Measurements from ENCODE around the gene B3GLCT. TPM values are rescaled to one million over a fixed set of nuclear protein-coding genes. Genes with fewer than 3 reads are reported as not detected.

Gene B3GLCT
- total RNA-seq, 1 experiment from 2014 or later, result 1.1 TPM

DNA sequence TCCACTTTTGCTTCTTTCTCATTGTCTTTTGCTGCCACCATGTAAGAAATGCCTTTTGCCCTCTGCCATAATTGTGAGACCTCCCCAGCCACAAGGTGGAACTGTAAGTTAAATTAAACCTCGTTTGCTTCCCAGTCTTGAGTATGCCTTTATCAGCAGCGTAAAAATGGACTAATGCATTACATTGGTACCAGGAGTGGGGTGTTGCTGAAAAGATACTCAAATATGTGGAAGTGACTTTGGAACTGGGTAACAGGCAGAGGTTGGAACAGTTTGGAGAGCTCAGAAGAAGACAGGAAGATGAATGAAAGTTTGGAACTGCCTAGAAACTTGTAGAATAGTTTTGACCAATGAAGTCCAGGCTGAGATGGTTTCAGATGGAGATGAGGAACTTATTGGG is 115.2 kb downstream of the B3GLCT start:
- no peaks in the 10 kb centered on the region for H3K79me2 ChIP-seq (ENCODE audit: low read length)
- no peak overlapping the region for H3K9ac ChIP-seq (ENCODE audit: low read length)
- no peaks in the 10 kb centered on the region for H3K9me3 ChIP-seq (ENCODE audit: low read length)
- H3K4me3 ChIP-seq (ENCODE audit: low read length), result no peak overlapping the region
- no peaks in the 10 kb centered on the region for H3K27me3 ChIP-seq (ENCODE audit: low read length)
- no peak overlapping the region for H3K27ac ChIP-seq (ENCODE audit: low read length)
- no peaks in the 10 kb centered on the region for H3K4me1 ChIP-seq (ENCODE audit: low read length)
- no peak for DNase-seq
- H2AFZ ChIP-seq (ENCODE audit: low read length), result no peak overlapping the region
- no peaks in the 10 kb centered on the region for H3K36me3 ChIP-seq (ENCODE audit: insufficient read depth, low read length)
- H4K20me1 ChIP-seq (ENCODE audit: insufficient read depth, low read depth, low read length), result no peaks in the 10 kb centered on the region
- no peak overlapping the region for H3K4me2 ChIP-seq (ENCODE audit: low read depth, low read length, poor library complexity, severe bottlenecking)
- no peaks in the 10 kb centered on the region for H3K9me2 ChIP-seq (replicated peaks; ENCODE audit: insufficient read depth, low read length)

DNA sequence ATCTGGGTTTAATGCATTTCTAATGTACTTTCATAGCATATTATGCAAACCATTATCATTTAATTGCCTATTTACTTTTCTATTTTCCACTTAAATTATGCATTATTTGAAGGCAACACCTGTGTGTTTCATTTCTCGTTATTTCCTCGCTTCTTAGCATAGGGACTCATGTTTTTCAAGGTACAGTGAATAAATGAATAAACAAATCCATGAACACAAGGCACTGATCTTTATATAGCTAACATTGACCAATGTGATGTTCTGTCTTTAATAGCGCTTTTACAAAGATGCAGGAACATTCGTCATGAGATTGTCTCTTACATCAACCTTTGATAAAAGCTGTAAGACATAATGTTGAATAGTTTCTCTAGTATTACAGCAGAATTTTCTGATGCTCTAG is 121.2 kb downstream of the B3GLCT start:
- no peak overlapping the region for H3K4me2 ChIP-seq (ENCODE audit: low read depth, low read length, poor library complexity, severe bottlenecking)
- DNase-seq, result no peak
- no peaks in the 10 kb centered on the region for H3K36me3 ChIP-seq (ENCODE audit: insufficient read depth, low read length)
- H3K9ac ChIP-seq (ENCODE audit: low read length), result no peak overlapping the region
- no peaks in the 10 kb centered on the region for H3K27me3 ChIP-seq (ENCODE audit: low read length)
- no peaks in the 10 kb centered on the region for H3K79me2 ChIP-seq (ENCODE audit: low read length)
- H2AFZ ChIP-seq (ENCODE audit: low read length), result no peak overlapping the region
- no peak overlapping the region for H3K27ac ChIP-seq (ENCODE audit: low read length)
- H4K20me1 ChIP-seq (ENCODE audit: insufficient read depth, low read depth, low read length), result no peaks in the 10 kb centered on the region
- H3K9me2 ChIP-seq (replicated peaks; ENCODE audit: insufficient read depth, low read length), result no peaks in the 10 kb centered on the region
- H3K4me1 ChIP-seq (ENCODE audit: low read length), result no peaks in the 10 kb centered on the region
- no peaks in the 10 kb centered on the region for H3K9me3 ChIP-seq (ENCODE audit: low read length)
- H3K4me3 ChIP-seq (ENCODE audit: low read length), result no peak overlapping the region

DNA sequence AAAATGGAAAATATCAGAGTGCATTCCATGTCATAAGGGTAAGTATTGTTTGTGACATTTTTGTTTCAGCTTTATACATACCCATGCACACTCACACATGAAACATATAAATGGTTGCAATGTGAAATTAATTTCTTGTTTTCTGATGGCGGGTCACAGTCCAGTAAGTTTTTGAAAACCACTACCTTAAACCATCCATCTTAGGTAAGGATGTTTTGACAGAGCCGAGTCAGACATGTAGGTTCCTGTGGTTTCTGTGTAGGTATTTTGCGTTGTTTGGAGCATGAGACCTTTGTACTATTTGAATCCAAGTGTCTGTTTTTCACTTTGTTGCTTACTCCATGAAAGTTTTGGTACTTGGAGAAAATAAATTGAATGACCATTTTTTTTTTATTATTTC is 121.7 kb downstream of the B3GLCT start:
- Histone ChIP-seq H3K27ac (ENCODE audit: low read length) (no peak overlapping the region), H3K9ac (ENCODE audit: low read length) (no peak overlapping the region), H3K36me3 (ENCODE audit: insufficient read depth, low read length) (no peaks in the 10 kb centered on the region), H3K4me1 (ENCODE audit: low read length) (no peaks in the 10 kb centered on the region), H2AFZ (ENCODE audit: low read length) (no peak overlapping the region), H3K27me3 (ENCODE audit: low read length) (no peaks in the 10 kb centered on the region), H4K20me1 (ENCODE audit: insufficient read depth, low read depth, low read length) (no peaks in the 10 kb centered on the region), H3K9me2 (replicated peaks; ENCODE audit: insufficient read depth, low read length) (no peaks in the 10 kb centered on the region), H3K4me3 (ENCODE audit: low read length) (no peak overlapping the region), H3K9me3 (ENCODE audit: low read length) (no peaks in the 10 kb centered on the region), H3K4me2 (ENCODE audit: low read depth, low read length, poor library complexity, severe bottlenecking) (no peak overlapping the region), H3K79me2 (ENCODE audit: low read length) (no peaks in the 10 kb centered on the region)
- no peak for DNase-seq

DNA sequence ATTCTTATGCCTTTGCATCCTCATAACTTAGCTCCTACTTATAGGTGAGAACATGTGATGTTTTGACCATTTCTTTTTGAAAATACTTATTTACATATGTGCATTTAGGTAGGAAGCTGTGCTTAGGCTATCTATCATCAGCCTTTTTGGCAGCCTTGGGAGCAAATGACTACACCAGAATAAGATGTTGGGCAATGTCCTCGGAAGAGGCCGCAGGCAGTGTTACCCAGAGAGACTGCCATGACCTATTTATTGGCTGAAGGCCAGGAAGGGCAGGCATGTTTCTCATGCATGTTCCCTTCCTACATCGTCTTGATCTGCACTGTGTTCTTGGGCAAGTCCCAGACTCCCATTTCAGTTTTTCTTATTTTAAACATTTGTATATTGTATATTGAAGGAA is 122.3 kb downstream of the B3GLCT start:
- Histone ChIP-seq H3K4me1 (ENCODE audit: low read length) (no peaks in the 10 kb centered on the region), H3K4me2 (ENCODE audit: low read depth, low read length, poor library complexity, severe bottlenecking) (no peak overlapping the region), H2AFZ (ENCODE audit: low read length) (no peak overlapping the region), H3K9ac (ENCODE audit: low read length) (no peak overlapping the region), H3K9me2 (replicated peaks; ENCODE audit: insufficient read depth, low read length) (no peaks in the 10 kb centered on the region), H4K20me1 (ENCODE audit: insufficient read depth, low read depth, low read length) (no peaks in the 10 kb centered on the region), H3K79me2 (ENCODE audit: low read length) (no peaks in the 10 kb centered on the region), H3K36me3 (ENCODE audit: insufficient read depth, low read length) (no peaks in the 10 kb centered on the region), H3K27ac (ENCODE audit: low read length) (no peak overlapping the region), H3K4me3 (ENCODE audit: low read length) (no peak overlapping the region), H3K27me3 (ENCODE audit: low read length) (no peaks in the 10 kb centered on the region), H3K9me3 (ENCODE audit: low read length) (no peaks in the 10 kb centered on the region)
- DNase-seq, result no peak

DNA sequence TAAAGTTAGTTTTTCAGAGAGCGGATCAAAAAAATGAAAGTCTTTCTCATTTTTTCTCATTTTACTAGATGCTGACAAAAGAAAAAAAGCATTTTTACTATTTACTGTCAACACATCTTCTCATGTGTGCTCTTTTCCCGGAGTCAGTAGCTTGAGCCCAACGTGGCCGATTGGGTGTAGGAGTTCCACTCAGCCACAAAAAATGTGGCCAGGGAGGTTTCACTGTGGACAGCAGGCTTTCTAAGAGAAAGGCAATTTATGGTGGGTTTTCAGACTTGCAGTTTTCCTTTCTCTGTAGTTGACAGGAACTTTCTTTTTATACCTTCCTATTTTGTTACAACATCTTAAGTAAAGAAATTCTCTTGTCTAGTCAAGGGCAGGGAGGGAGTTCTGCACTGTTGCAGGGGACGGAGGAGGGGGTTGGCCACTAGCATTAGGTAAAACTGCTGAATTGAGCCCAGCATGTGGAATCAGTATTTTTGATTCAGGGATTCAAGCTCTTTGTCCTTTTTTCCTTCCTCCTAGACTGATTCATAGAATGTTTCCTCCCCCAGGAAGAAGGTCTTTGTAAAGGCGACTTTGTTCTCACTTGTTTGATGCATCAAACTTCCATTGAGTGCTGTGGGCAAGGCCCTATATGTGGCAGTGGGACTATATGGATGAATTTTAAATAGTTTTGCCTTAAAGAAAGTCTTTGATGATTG is 123.1 kb downstream of the B3GLCT start:
- no peaks in the 10 kb centered on the region for H3K36me3 ChIP-seq (ENCODE audit: insufficient read depth, low read length)
- H3K27me3 ChIP-seq (ENCODE audit: low read length), result no peaks in the 10 kb centered on the region
- no peak overlapping the region for H3K27ac ChIP-seq (ENCODE audit: low read length)
- H4K20me1 ChIP-seq (ENCODE audit: insufficient read depth, low read depth, low read length), result no peaks in the 10 kb centered on the region
- no peak overlapping the region for H3K4me3 ChIP-seq (ENCODE audit: low read length)
- H3K9me3 ChIP-seq (ENCODE audit: low read length), result no peaks in the 10 kb centered on the region
- DNase-seq, result no peak
- H3K4me1 ChIP-seq (ENCODE audit: low read length), result no peaks in the 10 kb centered on the region
- no peak overlapping the region for H3K9ac ChIP-seq (ENCODE audit: low read length)
- no peaks in the 10 kb centered on the region for H3K9me2 ChIP-seq (replicated peaks; ENCODE audit: insufficient read depth, low read length)
- no peak overlapping the region for H3K4me2 ChIP-seq (ENCODE audit: low read depth, low read length, poor library complexity, severe bottlenecking)
- H3K79me2 ChIP-seq (ENCODE audit: low read length), result no peaks in the 10 kb centered on the region
- H2AFZ ChIP-seq (ENCODE audit: low read length), result no peak overlapping the region

DNA sequence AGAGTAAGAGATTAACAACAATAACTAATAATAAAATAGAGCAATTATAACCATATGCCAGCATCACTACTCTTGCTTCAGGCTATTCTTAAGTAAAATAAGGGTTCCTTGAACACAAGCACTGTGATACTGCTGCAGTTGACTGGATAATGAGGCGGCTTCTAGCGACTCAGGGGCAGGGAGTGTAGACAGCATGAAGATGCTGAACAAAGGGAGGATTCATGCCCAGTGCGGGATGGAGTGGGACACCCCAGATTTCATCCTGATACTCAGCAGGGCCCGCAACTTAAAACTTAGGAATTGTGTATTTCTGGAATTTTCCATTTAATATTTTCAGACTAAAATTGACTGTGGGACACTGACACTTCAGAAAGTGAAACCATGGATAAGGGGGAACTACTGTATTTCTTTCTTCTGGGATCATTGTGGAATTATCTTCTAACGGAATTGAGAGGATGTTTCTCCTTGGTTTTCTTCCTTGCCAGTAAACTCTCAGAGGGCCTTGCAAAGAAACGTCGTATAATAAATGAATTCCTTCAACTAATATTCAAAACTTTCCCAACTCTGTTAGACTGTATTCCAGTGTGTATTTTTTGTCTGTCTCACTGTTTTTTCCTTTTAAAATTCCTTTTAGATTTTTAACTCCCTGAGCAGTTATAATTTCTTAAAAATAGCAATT is 127.5 kb downstream of the B3GLCT start:
- DNase-seq, result no peak
- Histone ChIP-seq H3K36me3 (ENCODE audit: insufficient read depth, low read length) (no peaks in the 10 kb centered on the region), H3K79me2 (ENCODE audit: low read length) (no peaks in the 10 kb centered on the region), H3K9me2 (replicated peaks; ENCODE audit: insufficient read depth, low read length) (no peaks in the 10 kb centered on the region), H3K4me1 (ENCODE audit: low read length) (no peaks in the 10 kb centered on the region), H3K4me2 (ENCODE audit: low read depth, low read length, poor library complexity, severe bottlenecking) (no peak overlapping the region), H4K20me1 (ENCODE audit: insufficient read depth, low read depth, low read length) (no peaks in the 10 kb centered on the region), H3K4me3 (ENCODE audit: low read length) (no peak overlapping the region), H3K9ac (ENCODE audit: low read length) (no peak overlapping the region), H3K27ac (ENCODE audit: low read length) (no peak overlapping the region), H3K27me3 (ENCODE audit: low read length) (no peaks in the 10 kb centered on the region), H3K9me3 (ENCODE audit: low read length) (no peaks in the 10 kb centered on the region), H2AFZ (ENCODE audit: low read length) (no peak overlapping the region)

DNA sequence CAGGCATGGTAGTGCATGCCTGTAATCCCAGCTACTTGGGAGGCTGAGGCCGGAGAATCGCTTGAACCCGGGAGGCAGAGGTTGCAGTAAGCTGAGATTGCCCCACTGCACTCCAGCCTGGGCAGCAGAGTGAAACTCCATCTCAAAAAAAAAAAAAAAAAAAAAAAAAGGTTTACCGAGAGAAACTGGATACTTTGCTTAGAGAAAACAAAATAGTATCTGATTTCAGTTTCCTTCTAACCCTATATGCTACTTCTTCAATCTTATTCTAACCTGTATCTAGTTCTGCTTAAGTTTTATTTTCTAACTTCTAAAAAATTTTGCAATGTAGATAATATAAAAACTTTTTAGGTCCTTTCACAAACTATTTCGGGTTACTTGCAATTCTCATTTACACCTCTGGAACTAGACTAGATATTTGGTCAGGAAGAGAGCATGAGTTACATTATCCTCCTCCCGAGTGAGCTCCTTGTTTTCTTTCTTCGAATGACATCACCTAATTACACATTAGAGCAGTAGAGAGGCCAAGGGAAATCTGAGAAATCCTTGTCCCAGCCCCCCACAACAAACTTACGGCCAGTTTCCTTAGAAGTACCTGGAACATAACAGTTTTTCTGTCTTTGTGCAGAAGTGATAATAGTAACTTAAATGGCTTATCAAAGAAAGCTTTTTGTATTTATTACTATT is 128.9 kb downstream of the B3GLCT start:
- DNase-seq, result no peak
- Histone ChIP-seq H3K27me3 (ENCODE audit: low read length) (no peaks in the 10 kb centered on the region), H3K36me3 (ENCODE audit: insufficient read depth, low read length) (no peaks in the 10 kb centered on the region), H3K9ac (ENCODE audit: low read length) (no peak overlapping the region), H3K27ac (ENCODE audit: low read length) (no peak overlapping the region), H3K9me3 (ENCODE audit: low read length) (no peaks in the 10 kb centered on the region), H3K4me1 (ENCODE audit: low read length) (no peaks in the 10 kb centered on the region), H4K20me1 (ENCODE audit: insufficient read depth, low read depth, low read length) (no peaks in the 10 kb centered on the region), H3K79me2 (ENCODE audit: low read length) (no peaks in the 10 kb centered on the region), H3K4me3 (ENCODE audit: low read length) (no peak overlapping the region), H2AFZ (ENCODE audit: low read length) (no peak overlapping the region), H3K9me2 (replicated peaks; ENCODE audit: insufficient read depth, low read length) (no peaks in the 10 kb centered on the region), H3K4me2 (ENCODE audit: low read depth, low read length, poor library complexity, severe bottlenecking) (no peak overlapping the region)

DNA sequence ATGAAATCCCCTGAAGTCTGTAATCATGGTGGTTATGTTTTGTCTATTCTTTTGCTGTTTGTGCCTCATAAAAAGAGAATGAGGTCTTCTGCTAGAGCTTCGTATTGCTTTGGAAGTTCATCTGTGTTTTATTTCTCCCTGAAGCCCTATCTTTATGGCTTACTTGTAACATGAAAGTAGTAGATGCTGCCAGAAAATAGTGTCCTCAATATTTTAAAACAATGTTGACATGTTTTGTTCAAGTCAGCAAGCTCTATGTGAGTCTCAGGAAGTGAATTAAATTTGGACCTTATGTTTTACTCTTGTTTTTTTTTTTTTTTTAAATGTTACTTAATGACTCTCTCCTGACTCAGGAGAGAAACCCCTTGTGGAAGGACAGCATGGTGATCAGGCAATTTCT is 130.5 kb downstream of the B3GLCT start:
- Histone ChIP-seq H3K4me1 (ENCODE audit: low read length) (no peaks in the 10 kb centered on the region), H3K36me3 (ENCODE audit: insufficient read depth, low read length) (no peaks in the 10 kb centered on the region), H3K9ac (ENCODE audit: low read length) (no peak overlapping the region), H3K27me3 (ENCODE audit: low read length) (no peaks in the 10 kb centered on the region), H4K20me1 (ENCODE audit: insufficient read depth, low read depth, low read length) (no peaks in the 10 kb centered on the region), H2AFZ (ENCODE audit: low read length) (no peak overlapping the region), H3K79me2 (ENCODE audit: low read length) (no peaks in the 10 kb centered on the region), H3K27ac (ENCODE audit: low read length) (no peak overlapping the region), H3K9me3 (ENCODE audit: low read length) (no peaks in the 10 kb centered on the region), H3K4me3 (ENCODE audit: low read length) (no peak overlapping the region), H3K9me2 (replicated peaks; ENCODE audit: insufficient read depth, low read length) (no peaks in the 10 kb centered on the region), H3K4me2 (ENCODE audit: low read depth, low read length, poor library complexity, severe bottlenecking) (no peak overlapping the region)
- no peak for DNase-seq
